ENCODE data around the gene ACSS1.
"Not testable (repeated sequence)": the region's sequence is repeated elsewhere in the genome, so short reads cannot be mapped to it uniquely, and the experiment has no call there.

ACSS1 gene

DNA sequence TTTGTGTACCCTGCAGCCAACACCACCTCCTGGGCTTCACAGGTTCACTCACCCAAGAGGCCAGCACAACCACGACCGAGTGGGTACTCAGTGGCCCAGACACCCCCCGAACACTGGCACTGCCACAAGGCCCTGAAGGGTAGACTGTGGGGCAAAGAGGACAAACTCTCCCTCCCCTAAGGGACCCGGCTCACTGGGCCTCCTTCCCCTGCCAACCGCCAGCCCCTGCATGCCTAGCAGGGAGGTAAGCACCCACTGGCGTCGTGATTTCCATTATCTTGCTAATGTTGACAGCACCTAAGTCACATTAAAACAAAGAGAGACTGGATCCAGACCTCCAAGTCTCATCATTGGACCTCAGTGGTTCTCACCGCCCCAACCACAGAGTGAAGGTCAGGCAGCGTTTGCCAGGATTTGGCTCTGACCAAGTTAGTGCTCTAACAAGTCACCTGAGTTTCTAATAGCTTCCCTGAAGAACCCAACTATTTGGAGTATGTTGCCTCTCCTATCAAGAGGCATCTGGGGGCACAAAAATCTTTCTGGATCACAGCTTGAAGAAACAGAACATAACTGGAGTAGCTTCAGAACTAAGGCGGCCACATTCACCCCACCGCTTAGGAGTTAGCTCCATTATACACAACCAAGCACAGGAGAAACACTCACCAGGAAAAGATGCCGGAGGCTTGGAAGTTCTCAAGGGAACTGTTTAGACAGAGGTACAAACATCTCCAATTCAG is 51.3 kb downstream of the ACSS1 start:
- H3K4me3 ChIP-seq (replicated peaks in 1 of 2; ENCODE audit: low read depth in 2 of 2, low read length in 2 of 2): no peak overlapping the region
- TF ChIP-seq, protein P1, sequence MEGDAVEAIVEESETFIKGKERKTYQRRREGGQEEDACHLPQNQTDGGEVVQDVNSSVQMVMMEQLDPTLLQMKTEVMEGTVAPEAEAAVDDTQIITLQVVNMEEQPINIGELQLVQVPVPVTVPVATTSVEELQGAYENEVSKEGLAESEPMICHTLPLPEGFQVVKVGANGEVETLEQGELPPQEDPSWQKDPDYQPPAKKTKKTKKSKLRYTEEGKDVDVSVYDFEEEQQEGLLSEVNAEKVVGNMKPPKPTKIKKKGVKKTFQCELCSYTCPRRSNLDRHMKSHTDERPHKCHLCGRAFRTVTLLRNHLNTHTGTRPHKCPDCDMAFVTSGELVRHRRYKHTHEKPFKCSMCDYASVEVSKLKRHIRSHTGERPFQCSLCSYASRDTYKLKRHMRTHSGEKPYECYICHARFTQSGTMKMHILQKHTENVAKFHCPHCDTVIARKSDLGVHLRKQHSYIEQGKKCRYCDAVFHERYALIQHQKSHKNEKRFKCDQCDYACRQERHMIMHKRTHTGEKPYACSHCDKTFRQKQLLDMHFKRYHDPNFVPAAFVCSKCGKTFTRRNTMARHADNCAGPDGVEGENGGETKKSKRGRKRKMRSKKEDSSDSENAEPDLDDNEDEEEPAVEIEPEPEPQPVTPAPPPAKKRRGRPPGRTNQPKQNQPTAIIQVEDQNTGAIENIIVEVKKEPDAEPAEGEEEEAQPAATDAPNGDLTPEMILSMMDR (IDR thresholded peaks at IDR 0.05; ENCODE audit: low read depth, low read length): no peak
- no peak for DNase-seq (ENCODE audit: low read depth in 2 of 2)

DNA sequence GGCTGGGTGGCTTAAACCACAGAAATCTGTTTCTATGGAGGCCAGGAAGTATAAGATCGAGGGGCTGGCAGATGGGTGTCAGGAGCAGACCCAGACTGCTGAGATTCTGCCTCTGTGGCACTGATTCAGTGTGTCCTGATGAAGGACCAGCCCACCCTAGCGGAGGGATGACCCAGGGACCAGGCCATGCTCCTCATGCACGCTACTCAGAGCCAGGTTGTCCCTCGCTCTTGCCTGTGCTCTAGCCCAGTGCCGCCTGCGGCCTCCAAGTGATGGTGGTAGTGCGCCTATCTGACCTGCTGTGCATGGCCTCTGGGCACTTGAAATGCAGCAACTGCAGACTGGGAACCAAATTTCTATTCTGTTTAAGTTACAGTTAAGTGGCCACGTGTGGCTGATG is 52.3 kb downstream of the ACSS1 start:
- TF ChIP-seq, protein P1 (IDR thresholded peaks at IDR 0.05; ENCODE audit: low read depth, low read length): no peak
- no peak overlapping the region for H3K4me3 ChIP-seq (replicated peaks in 1 of 2; ENCODE audit: low read depth in 2 of 2, low read length in 2 of 2)
- DNase-seq (ENCODE audit: low read depth in 2 of 2): no peak

DNA sequence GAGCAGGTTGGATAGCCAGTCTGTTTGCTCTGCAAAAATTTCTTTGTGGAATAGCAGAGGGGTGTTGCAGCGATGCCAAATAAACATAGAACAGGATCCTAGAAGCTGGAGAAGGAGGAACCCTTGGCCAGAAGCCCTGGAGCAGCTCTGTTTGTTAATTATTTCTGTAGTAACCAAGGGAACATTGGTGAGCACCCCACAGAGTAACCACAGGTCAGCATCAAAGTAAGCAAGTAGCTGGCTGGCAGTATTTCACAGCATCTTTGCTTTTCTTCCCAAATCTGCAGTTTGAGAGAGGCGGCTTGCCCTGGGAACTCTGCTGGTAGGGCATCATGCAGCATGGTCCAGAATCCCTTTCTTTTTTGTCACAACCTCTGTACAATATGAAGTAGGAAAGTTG is 52.7 kb downstream of the ACSS1 start:
- DNase-seq (ENCODE audit: low read depth in 2 of 2): peak in 1 of 2 donors; percentile 36
- H3K4me3 ChIP-seq (replicated peaks in 1 of 2; ENCODE audit: low read depth in 2 of 2, low read length in 2 of 2): no peak overlapping the region
- TF ChIP-seq, protein P1 (IDR thresholded peaks at IDR 0.05; ENCODE audit: low read depth, low read length): no peak

DNA sequence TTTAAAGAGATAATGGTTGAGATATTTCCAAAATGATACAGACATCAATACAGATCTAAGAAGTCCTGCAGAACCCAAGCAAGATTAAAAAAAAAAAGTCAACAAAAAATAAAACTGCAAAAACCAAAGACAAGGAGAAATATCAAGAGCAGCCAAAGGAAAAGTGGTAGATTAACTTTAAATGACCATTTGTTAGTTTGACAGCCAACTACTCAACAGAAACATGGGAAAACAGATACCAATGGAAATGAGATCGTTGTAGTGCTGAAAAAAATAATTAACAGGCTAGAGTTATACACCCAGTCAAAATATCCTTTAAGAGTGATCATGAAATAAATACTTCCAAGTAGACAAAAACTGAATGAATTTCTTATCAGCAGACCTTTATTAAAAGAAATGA is 54.9 kb downstream of the ACSS1 start:
- TF ChIP-seq, protein P1 (IDR thresholded peaks at IDR 0.05; ENCODE audit: low read depth, low read length): no peak
- DNase-seq (ENCODE audit: low read depth in 2 of 2): no peak
- no peak overlapping the region for H3K4me3 ChIP-seq (replicated peaks in 1 of 2; ENCODE audit: low read depth in 2 of 2, low read length in 2 of 2)

DNA sequence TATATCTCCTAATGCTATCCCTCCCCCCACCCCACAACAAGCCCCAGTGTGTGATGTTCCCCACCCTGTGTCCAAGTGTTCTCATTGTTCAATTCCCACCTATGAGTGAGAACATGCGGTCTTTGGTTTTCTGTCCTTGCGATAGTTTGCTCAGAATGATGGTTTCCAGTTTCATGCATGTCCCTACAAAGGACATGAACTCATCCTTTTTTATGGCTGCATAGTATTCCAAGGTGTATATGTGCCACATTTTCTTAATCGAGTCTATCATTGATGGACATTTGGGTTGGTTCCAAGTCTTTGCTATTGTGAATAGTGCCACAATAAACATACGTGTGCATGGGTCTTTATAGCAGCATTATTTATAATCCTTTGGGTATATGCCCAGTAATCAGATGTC is 56.6 kb downstream of the ACSS1 start:
- not testable (repeated sequence) for DNase-seq (ENCODE audit: low read depth in 2 of 2); H3K4me3 ChIP-seq (replicated peaks in 1 of 2; ENCODE audit: low read depth in 2 of 2, low read length in 2 of 2)

DNA sequence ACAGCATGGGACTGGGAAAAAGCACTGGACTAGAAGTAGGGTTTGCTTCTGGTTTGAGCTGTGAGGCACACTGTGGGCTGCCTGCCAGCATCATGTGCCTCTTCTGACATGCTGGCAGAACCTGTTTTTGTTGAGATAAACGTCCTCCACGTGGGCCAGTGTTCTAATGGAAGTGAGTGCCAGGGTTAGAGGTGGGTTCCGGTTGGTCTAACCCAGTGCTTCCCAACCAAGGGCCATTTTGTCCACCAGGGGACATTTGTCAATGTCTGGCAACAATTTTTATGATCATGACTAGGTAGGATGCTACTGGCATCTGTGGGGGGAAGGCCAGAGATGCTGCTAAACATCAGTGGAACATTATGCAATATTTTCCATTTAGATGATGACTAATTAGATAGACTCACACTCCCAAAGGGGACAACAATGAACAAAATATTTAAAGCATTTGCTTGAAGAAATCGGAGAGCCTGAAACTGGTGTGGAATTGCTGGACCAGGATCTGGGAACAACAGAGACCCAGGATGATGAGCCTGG is 57.6 kb downstream of the ACSS1 start:
- TF ChIP-seq, protein P1 (IDR thresholded peaks at IDR 0.05; ENCODE audit: low read depth, low read length): peak; percentile 28
- DNase-seq (ENCODE audit: low read depth in 2 of 2): peak; percentile 88 to 95

DNA sequence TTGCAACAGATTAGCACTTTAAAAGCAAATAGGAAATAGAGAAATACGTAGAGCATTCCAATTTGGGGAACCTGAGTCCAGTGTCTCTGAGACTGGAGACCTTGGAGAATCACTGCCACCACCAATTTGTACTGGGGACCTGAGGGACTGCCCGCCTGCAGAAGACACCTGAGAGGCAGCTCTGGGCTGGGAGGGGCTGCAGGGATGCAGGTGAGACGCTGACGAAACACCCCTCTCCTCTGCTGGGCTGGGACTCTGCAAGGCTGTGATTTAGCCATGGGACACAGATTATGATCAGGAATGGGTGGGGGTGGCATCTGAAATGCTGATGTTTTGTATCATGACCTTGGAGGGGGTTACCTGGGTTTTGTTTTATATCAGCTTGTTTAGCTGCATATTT is 58.4 kb downstream of the ACSS1 start:
- H3K4me3 ChIP-seq (replicated peaks in 1 of 2; ENCODE audit: low read depth in 2 of 2, low read length in 2 of 2): no peak overlapping the region
- TF ChIP-seq, protein P1 (IDR thresholded peaks at IDR 0.05; ENCODE audit: low read depth, low read length): no peak
- no peak for DNase-seq (ENCODE audit: low read depth in 2 of 2)

More for the DNA sequence above, 57.6 kb downstream of the ACSS1 start:
- no peak overlapping the region for H3K4me3 ChIP-seq (replicated peaks in 1 of 2; ENCODE audit: low read depth in 2 of 2, low read length in 2 of 2)

Data from cardiac fibroblast (primary cell).